Heart right ventricle (tissue), 16 donors: Measurements from ENCODE around the gene IL17RA. TPM values are rescaled to one million over a fixed set of nuclear protein-coding genes. Genes with fewer than 3 reads are reported as not detected.
A peak's percentile ranks its signal among the peaks of the same experiment; 100 is the strongest.

Experiments used
- ATAC-seq, 8 donors: fragments of 200-7000 bp; cut with Tn5 transposase; one replicate each; pipeline ENCODE4 v1.9.1; 2020; ENCODE audit warnings: mild to moderate bottlenecking in 8 of 8, moderate library complexity in 8 of 8, moderate number of reproducible peaks in 1 of 8
- DNase-seq, 2 donors: peaks; one replicate each; pipeline ENCODE4 v3.0.0-alpha.2; 2020
- H3K27ac ChIP-seq, 10 donors: fragments of 200-600 bp; sonication (generic) in 2 of 10; one replicate each; pipeline versions ENCODE4 v1.5.0 to v1.8.0; 2020 to 2022; ENCODE audit warnings: mild to moderate bottlenecking in 3 of 10
- H3K27me3 ChIP-seq, 7 donors: fragments of 200-600 bp; one replicate each; pipeline ENCODE4 v1.8.0; 2021 to 2022; ENCODE audit warnings: mild to moderate bottlenecking in 2 of 7
- H3K36me3 ChIP-seq, 9 donors: fragments of 200-600 bp; sonication (generic) in 1 of 9; one replicate each; pipeline versions ENCODE4 v1.5.0 to v1.8.0; 2020 to 2022; ENCODE audit warnings: mild to moderate bottlenecking in 2 of 9
- H3K4me1 ChIP-seq, 9 donors: fragments of 200-600 bp; sonication (generic) in 1 of 9; one replicate each; pipeline versions ENCODE4 v1.5.0 to v1.8.0; 2020 to 2022; ENCODE audit warnings: mild to moderate bottlenecking in 4 of 9
- H3K4me3 ChIP-seq, 10 donors: fragments of 200-600 bp; sonication (generic) in 2 of 10; one replicate each; pipeline versions ENCODE4 v1.5.0 to v1.8.0; 2020 to 2022; ENCODE audit warnings: mild to moderate bottlenecking in 7 of 10, moderate library complexity in 2 of 10
- H3K9me3 ChIP-seq, 11 donors: fragments of 200-600 bp in 10 of 11; sonication (generic) in 2 of 11; one replicate each; pipeline versions ENCODE4 v1.5.0 to v1.8.0; 2013 to 2022; ENCODE audit warnings: mild to moderate bottlenecking in 2 of 11, control low read depth in 1 of 11, moderate library complexity in 1 of 11
- CTCF ChIP-seq, 9 donors: fragments of 200-600 bp; sonication (generic) in 2 of 9; IDR thresholded peaks; one replicate each; pipeline versions ENCODE4 v1.5.0 to v1.8.0; 2021 to 2022; ENCODE audit warnings: antibody characterized with exemption in 9 of 9, mild to moderate bottlenecking in 5 of 9, moderate library complexity in 1 of 9
- WGBS, 2 donors: extraction: QIAGEN DNeasy Blood & Tissue Kit; methylation state at CpG; one replicate each; pipeline ENCODE4 v1.1.7; 2013; ENCODE audit warnings: inconsistent platforms in 1 of 2; 5-methylcytosine and 5-hydroxymethylcytosine counted together
- intact Hi-C, 10 donors: fragments of 100-400 bp; cut with DNase I; formaldehyde crosslinking; loops; one replicate each; pipeline versions ENCODE4 v1.11.1 to v1.14.2; 2022
- polyA plus RNA-seq, 2 donors: library from polyadenylated mRNA; stranded (reverse); fragments of 200-250 nt; gene quantifications; one replicate each; pipeline ENCODE4 v1.2.3, GENCODE V29; 2013
- total RNA-seq, 10 donors: library from RNA; stranded (reverse); fragmentation: NEBNext Ultra II Directional in 3 of 10; extraction: Animal tissue kit (Norgen Biotek cat#: 25700) in 3 of 10; gene quantifications; one replicate each; pipeline versions ENCODE4 v1.2.1 to v1.2.4, GENCODE V29; 2021 to 2023
- donor health status: Arrhythmogenic right ventricular cardiomyopathy.
- donor health status: ischemic (EF 13 %, LVEDD 7.1; RV severe dilation, severe dysfunction).
- donor health status: healthy with polysubstance abuse.
- donor health status: DM: no; HTN: yes; CAD: no.
- donor health status: DM: no; HTN: no; CAD: no.
- donor health status: ischemic (EF 25% LVEDD 6.9; RV normal size, moderate dysfunction).
- donor health status: ischemic (EF 25% LVEDD 5.7; RV mildly dilated, moderate dysfunction).
- donor health status: healthy.
- donor health status: DM: yes; HTN: yes; CAD: no.
- donor health status: Ischemic cardiomyopathy.
- donor health status: ischemic (EF 35%, LVEDD 5.7; RV mildly dilated, moderate dysfunction).
- donor health status: nonischemic (EF 11% LVEDD 7.7; RV severe dilation, severe dysfunction).
- donor health status: DM: yes; HTN: yes; CAD: no.
- donor health status: PGD.
- donor health status: ischemic (EF 29% LVEDD 5.4; RV normal size, mild dysfunction).
- donor health status: nonischemic (EF 23%, LVEDD 6.1; RV moderate dilation, normal function).

Gene IL17RA
- total and polyA plus RNA-seq, 12 donors, result 4.0 to 15.9 (median 5.4) TPM

GRCh38 chr22:17106785-17107546 lies 22.2 kb downstream of the IL17RA start:
- no peak for TF ChIP-seq CTCF (IDR thresholded peaks at IDR 0.05)
- ATAC-seq (peak in 6 of 8 donors; percentile 34 to 54 (median 46)), DNase-seq (no peak)
- WGBS, 2 donors, result 83 to 85% methylated on average over 15 of the region's 15 CpGs
- Histone ChIP-seq H3K27me3 (no peaks in the 10 kb centered on the region), H3K4me3 (peak overlapping the region in 1 of 10 donors; percentile 19), H3K36me3 (peaks cover 0 to 85% (median 31%) of the 10 kb centered on the region in 9 donors), H3K4me1 (peaks cover 0 to 58% (median 0%) of the 10 kb centered on the region in 9 donors), H3K9me3 (no peaks in the 10 kb centered on the region), H3K27ac (peak overlapping the region in 2 of 10 donors; percentile 44 to 86)
- intact Hi-C loops, result no loop called here

- DNase-seq (no peak), ATAC-seq (no peak)
- whole genome bisulfite sequencing, 2 donors, result 93 to 94% methylated on average over 6 of the region's 6 CpGs
- Histone ChIP-seq H3K27ac (peak overlapping the region in 2 of 10 donors; percentile 44 to 86), H3K36me3 (peaks cover 0 to 80% (median 26%) of the 10 kb centered on the region in 9 donors), H3K4me1 (peaks cover 0 to 53% (median 0%) of the 10 kb centered on the region in 9 donors), H3K27me3 (no peaks in the 10 kb centered on the region), H3K4me3 (no peak overlapping the region), H3K9me3 (no peaks in the 10 kb centered on the region)
- no peak for TF ChIP-seq CTCF (IDR thresholded peaks at IDR 0.05)
- intact Hi-C loops, result no loop called here
Observed at GRCh38 chr22:17107547-17107810, 22.7 kb downstream of the IL17RA start.

GRCh38 chr22:17108256-17109112 lies 23.7 kb downstream of the IL17RA start:
- Histone ChIP-seq H3K9me3 (no peaks in the 10 kb centered on the region), H3K27me3 (no peaks in the 10 kb centered on the region), H3K4me3 (no peak overlapping the region), H3K36me3 (peaks cover 0 to 70% (median 18%) of the 10 kb centered on the region in 9 donors), H3K27ac (peak overlapping the region in 2 of 10 donors; percentile 44 to 86), H3K4me1 (peaks cover 0 to 52% (median 0%) of the 10 kb centered on the region in 9 donors)
- DNase-seq, result no peak
- TF ChIP-seq CTCF (IDR thresholded peaks at IDR 0.05), result no peak
- ATAC-seq, result peak in 1 of 8 donors; percentile 18
- 96 to 97% methylated on average over 66 of the region's 66 CpGs for WGBS, 2 donors
- intact Hi-C loops, result no loop called here

- no peak for DNase-seq
Observed at GRCh38 chr22:17109113-17109865, 24.5 kb downstream of the IL17RA start.

More at GRCh38 chr22:17109113-17109865, 24.5 kb downstream of the IL17RA start:
- ATAC-seq, result peak in 1 of 8 donors; percentile 20
- TF ChIP-seq CTCF (IDR thresholded peaks at IDR 0.05), result no peak
- peaks cover 0 to 59% (median 0%) of the 10 kb centered on the region in 9 donors for H3K4me1 ChIP-seq
- whole genome bisulfite sequencing, 2 donors, result 90 to 91% methylated on average over 42 of the region's 42 CpGs
- H3K27ac ChIP-seq, result no peak overlapping the region
- intact Hi-C loops, result no loop called here
- no peaks in the 10 kb centered on the region for H3K27me3 ChIP-seq
- no peak overlapping the region for H3K4me3 ChIP-seq
- H3K36me3 ChIP-seq, result peaks cover 0 to 68% (median 18%) of the 10 kb centered on the region in 9 donors
- H3K9me3 ChIP-seq, result no peaks in the 10 kb centered on the region
